Fibroblast of lung (primary cell): ENCODE measurements around the gene SH3TC1. TPM values are rescaled to one million over a fixed set of nuclear protein-coding genes. Genes with fewer than 3 reads are reported as not detected.

Source experiments
- DNase-seq, 2 donors: peaks; one replicate each; pipeline versions ENCODE4 v3.0.0 to v3.0.0-alpha.2; 2010; ENCODE audit warnings: low read depth in 2 of 2
- H2AFZ ChIP-seq: 2 replicates; pipeline ENCODE4 v1.5.1; 2012; ENCODE audit warnings: low read length, control low read depth, inconsistent platforms
- H3K27ac ChIP-seq: 2 replicates; pipeline ENCODE4 v1.5.1; 2011; ENCODE audit warnings: low read length, control low read depth; ENCODE audit not compliant: insufficient read depth
- H3K27me3 ChIP-seq: 2 replicates; pipeline ENCODE4 v1.5.1; 2011; ENCODE audit warnings: mild to moderate bottlenecking, low read length; ENCODE audit not compliant: control insufficient read depth, insufficient read depth
- H3K36me3 ChIP-seq: 2 replicates; pipeline ENCODE4 v1.5.1; 2011; ENCODE audit warnings: low read length; ENCODE audit not compliant: control insufficient read depth, insufficient read depth
- H3K4me1 ChIP-seq: 2 replicates; pipeline ENCODE4 v1.5.1; 2011; ENCODE audit warnings: low read length; ENCODE audit not compliant: control insufficient read depth, insufficient read depth; ENCODE audit errors: extremely low read depth
- H3K4me2 ChIP-seq: 2 replicates; pipeline ENCODE4 v1.5.1; 2011; ENCODE audit warnings: low read length, control low read depth; ENCODE audit not compliant: insufficient read depth; ENCODE audit errors: extremely low read depth
- H3K4me3 ChIP-seq, 4 experiments: fragments of 200-600 bp in 1 of 4; sonication (generic) in 1 of 4; replicated peaks in 1 of 4; 2 replicates each; pipeline ENCODE4 v1.5.1; 2011 to 2016; ENCODE audit warnings: low read length in 4 of 4, low read depth in 3 of 4, mild to moderate bottlenecking in 3 of 4, control low read depth in 2 of 4, inconsistent platforms in 1 of 4, mixed read lengths in 1 of 4; ENCODE audit not compliant: insufficient read depth in 1 of 4; ENCODE audit errors: control extremely low read depth in 1 of 4
- H3K79me2 ChIP-seq: 2 replicates; pipeline ENCODE4 v1.5.1; 2012; ENCODE audit warnings: mild to moderate bottlenecking, low read length, inconsistent platforms; ENCODE audit not compliant: control insufficient read depth, insufficient read depth
- H3K9ac ChIP-seq: 2 replicates; pipeline ENCODE4 v1.5.1; 2011; ENCODE audit warnings: mild to moderate bottlenecking, low read length, control low read depth; ENCODE audit not compliant: insufficient read depth
- H3K9me3 ChIP-seq: 2 replicates; pipeline ENCODE4 v1.5.1; 2012; ENCODE audit warnings: low read depth, low read length; ENCODE audit not compliant: control insufficient read depth, insufficient read depth
- H4K20me1 ChIP-seq: 2 replicates; pipeline ENCODE4 v1.5.1; 2011; ENCODE audit warnings: low read length; ENCODE audit not compliant: control insufficient read depth, insufficient read depth; ENCODE audit errors: extremely low read depth
- EZH2 ChIP-seq: IDR thresholded peaks from 2 replicates; pipeline ENCODE4 v1.5.1; 2012; ENCODE audit warnings: low read length, control low read depth, mild to moderate bottlenecking; ENCODE audit errors: missing control alignments
- polyA plus RNA-seq, 2 donors: library from polyadenylated mRNA; depleted of rRNA in 1 of 2; stranded (reverse) in 1 of 2; unstranded in 1 of 2; fragments of >200 nt; gene quantifications; 2 replicates each; pipeline ENCODE4 v1.2.1, GENCODE V29; 2011 to 2012; ENCODE audit warnings: missing spikeins in 1 of 2
- total RNA-seq: library from RNA; depleted of rRNA; stranded (reverse); fragments of >200 nt; gene quantifications from 2 replicates; pipeline ENCODE4 v1.2.1, GENCODE V29; 2014
- TF ChIP-seq, protein P1 (sequence below), 2 donors: IDR thresholded peaks in 1 of 2; conservative IDR thresholded peaks in 1 of 2; 1 replicate in 1 of 2; 2 replicates in 1 of 2; pipeline ENCODE4 v1.5.1; 2011 to 2012; ENCODE audit warnings: low read length in 2 of 2, control low read depth in 1 of 2, inconsistent platforms in 1 of 2, low read depth in 1 of 2, mild to moderate bottlenecking in 1 of 2

SH3TC1 gene
- total and polyA plus RNA-seq, 2 donors (not counting 1 experiment from before 2014, with no cell fraction given) = 3.3 to 11.6 TPM

- Histone ChIP-seq H3K9me3 (no peaks in the 10 kb centered on the region), H3K9ac (no peak overlapping the region), H3K4me1 (peaks cover 21% of the 10 kb centered on the region), H3K36me3 (no peaks in the 10 kb centered on the region), H2AFZ (no peak overlapping the region), H3K27me3 (no peaks in the 10 kb centered on the region), H3K4me2 (no peak overlapping the region), H3K27ac (no peak overlapping the region), H3K4me3 (no peak overlapping the region), H3K79me2 (no peaks in the 10 kb centered on the region), H4K20me1 (no peaks in the 10 kb centered on the region)
- no peak for TF ChIP-seq EZH2
- TF ChIP-seq, protein P1, sequence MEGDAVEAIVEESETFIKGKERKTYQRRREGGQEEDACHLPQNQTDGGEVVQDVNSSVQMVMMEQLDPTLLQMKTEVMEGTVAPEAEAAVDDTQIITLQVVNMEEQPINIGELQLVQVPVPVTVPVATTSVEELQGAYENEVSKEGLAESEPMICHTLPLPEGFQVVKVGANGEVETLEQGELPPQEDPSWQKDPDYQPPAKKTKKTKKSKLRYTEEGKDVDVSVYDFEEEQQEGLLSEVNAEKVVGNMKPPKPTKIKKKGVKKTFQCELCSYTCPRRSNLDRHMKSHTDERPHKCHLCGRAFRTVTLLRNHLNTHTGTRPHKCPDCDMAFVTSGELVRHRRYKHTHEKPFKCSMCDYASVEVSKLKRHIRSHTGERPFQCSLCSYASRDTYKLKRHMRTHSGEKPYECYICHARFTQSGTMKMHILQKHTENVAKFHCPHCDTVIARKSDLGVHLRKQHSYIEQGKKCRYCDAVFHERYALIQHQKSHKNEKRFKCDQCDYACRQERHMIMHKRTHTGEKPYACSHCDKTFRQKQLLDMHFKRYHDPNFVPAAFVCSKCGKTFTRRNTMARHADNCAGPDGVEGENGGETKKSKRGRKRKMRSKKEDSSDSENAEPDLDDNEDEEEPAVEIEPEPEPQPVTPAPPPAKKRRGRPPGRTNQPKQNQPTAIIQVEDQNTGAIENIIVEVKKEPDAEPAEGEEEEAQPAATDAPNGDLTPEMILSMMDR (conservative IDR thresholded peaks at IDR 0.05 in 1 of 2, IDR thresholded peaks at IDR 0.05 in 1 of 2; ENCODE audit: low read depth in 1 of 2, low read length in 2 of 2) = no peak
- no peak for DNase-seq
Observed at GRCh38 chr4:8195841-8196458, 3.1 kb upstream of the SH3TC1 start.

GRCh38 chr4:8197521-8197920 is 1.6 kb upstream of the SH3TC1 start:
- TF ChIP-seq EZH2 = no peak
- TF ChIP-seq, protein P1 (conservative IDR thresholded peaks at IDR 0.05 in 1 of 2, IDR thresholded peaks at IDR 0.05 in 1 of 2; ENCODE audit: low read depth in 1 of 2, low read length in 2 of 2) = no peak
- no peak for DNase-seq
- no peak overlapping the region for H3K4me3 ChIP-seq
- H3K9me3 ChIP-seq = no peaks in the 10 kb centered on the region
- no peaks in the 10 kb centered on the region for H3K27me3 ChIP-seq
- H3K36me3 ChIP-seq = no peaks in the 10 kb centered on the region
- H3K4me2 ChIP-seq = no peak overlapping the region
- H3K79me2 ChIP-seq = no peaks in the 10 kb centered on the region
- peaks cover 23% of the 10 kb centered on the region for H3K4me1 ChIP-seq
- H4K20me1 ChIP-seq = no peaks in the 10 kb centered on the region
- H3K27ac ChIP-seq = no peak overlapping the region
- H3K9ac ChIP-seq = no peak overlapping the region
- no peak overlapping the region for H2AFZ ChIP-seq

DNA sequence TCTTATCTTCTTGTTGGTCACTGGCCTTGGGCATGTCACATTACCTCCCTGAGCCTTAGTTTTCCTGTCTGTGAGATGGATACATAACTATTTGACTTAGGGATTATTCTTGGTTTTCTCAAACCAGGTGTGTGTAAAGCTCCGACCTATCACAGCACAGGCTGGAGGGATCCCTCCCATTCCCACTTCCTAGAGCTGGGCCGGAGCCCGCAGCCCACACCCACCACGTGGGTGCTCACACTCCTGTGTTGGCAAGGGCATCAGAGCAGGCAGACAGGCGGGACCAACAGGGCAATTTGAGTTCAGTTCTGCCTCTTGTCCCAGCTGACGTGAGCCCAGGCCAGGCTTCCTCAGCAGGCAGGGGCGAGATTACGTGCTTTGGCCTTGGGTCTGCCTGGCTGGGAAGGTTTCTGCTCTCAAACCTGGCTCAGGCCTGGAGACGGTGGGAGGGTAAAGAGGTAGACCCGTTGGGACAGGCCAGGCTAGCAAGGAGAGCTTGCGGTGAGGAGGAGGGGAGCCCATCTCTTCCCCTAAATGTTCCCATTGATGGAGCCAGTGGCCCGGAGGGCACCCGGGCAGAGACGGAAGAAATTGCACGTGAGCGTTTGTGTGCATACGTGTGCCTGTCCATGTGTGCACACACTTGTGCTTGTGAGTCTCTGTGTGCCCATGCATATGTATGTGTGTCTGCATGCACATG is 734 bp upstream of the SH3TC1 start:
- Histone ChIP-seq H3K4me3 (no peak overlapping the region), H4K20me1 (no peaks in the 10 kb centered on the region), H3K27ac (no peak overlapping the region), H3K9me3 (no peaks in the 10 kb centered on the region), H3K9ac (no peak overlapping the region), H3K4me1 (peaks cover 23% of the 10 kb centered on the region), H2AFZ (no peak overlapping the region), H3K79me2 (no peaks in the 10 kb centered on the region), H3K36me3 (no peaks in the 10 kb centered on the region), H3K27me3 (no peaks in the 10 kb centered on the region), H3K4me2 (no peak overlapping the region)
- DNase-seq = no peak
- TF ChIP-seq, protein P1 (conservative IDR thresholded peaks at IDR 0.05 in 1 of 2, IDR thresholded peaks at IDR 0.05 in 1 of 2; ENCODE audit: low read depth in 1 of 2, low read length in 2 of 2) = no peak
- no peak for TF ChIP-seq EZH2
